ENCODE results near the gene FRMD4B. TPM values are rescaled to one million over a fixed set of nuclear protein-coding genes. Genes with fewer than 3 reads are reported as not detected.

The FRMD4B gene
- polyA plus RNA-seq, 3 donors, result 13.2 to 21.0 (median 19.6) TPM

DNA sequence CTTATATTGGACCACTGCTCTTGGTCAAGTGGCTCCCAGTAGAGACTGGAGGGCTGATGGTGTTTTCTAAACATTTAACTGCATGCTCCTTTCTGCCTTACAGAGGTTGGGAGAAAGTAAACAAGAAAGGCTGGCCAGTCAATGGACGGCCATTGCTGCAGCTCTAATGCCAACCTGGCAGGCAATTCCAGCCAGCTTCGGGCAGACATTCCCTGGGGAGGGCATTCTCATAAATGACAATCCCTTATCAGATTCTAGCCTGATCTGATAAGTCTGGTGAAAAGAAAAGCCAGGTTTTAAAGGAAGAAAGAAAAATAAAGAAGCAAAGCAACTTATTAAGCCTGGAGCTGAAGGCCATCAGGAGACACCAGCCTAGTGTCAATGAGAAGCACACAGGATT lies 60.7 kb downstream of the FRMD4B start:
- no peaks in the 10 kb centered on the region for H3K9me3 ChIP-seq (replicated peaks in 1 of 2; ENCODE audit: control insufficient read depth in 1 of 2, insufficient read depth in 1 of 2, low read length in 2 of 2)
- H3K4me1 Mint-ChIP-seq, result peaks cover 70% of the 10 kb centered on the region
- H3K27me3 Mint-ChIP-seq (ENCODE audit: low read depth in 3 of 3), result peaks cover 0 to 1% (median 0%) of the 10 kb centered on the region in 3 donors
- TF ChIP-seq, protein P1, sequence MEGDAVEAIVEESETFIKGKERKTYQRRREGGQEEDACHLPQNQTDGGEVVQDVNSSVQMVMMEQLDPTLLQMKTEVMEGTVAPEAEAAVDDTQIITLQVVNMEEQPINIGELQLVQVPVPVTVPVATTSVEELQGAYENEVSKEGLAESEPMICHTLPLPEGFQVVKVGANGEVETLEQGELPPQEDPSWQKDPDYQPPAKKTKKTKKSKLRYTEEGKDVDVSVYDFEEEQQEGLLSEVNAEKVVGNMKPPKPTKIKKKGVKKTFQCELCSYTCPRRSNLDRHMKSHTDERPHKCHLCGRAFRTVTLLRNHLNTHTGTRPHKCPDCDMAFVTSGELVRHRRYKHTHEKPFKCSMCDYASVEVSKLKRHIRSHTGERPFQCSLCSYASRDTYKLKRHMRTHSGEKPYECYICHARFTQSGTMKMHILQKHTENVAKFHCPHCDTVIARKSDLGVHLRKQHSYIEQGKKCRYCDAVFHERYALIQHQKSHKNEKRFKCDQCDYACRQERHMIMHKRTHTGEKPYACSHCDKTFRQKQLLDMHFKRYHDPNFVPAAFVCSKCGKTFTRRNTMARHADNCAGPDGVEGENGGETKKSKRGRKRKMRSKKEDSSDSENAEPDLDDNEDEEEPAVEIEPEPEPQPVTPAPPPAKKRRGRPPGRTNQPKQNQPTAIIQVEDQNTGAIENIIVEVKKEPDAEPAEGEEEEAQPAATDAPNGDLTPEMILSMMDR (IDR thresholded peaks at IDR 0.05), result no peak
- no peak overlapping the region for H3K27ac ChIP-seq (ENCODE audit: low read depth in 1 of 2, low read length in 2 of 2)
- no peak for DNase-seq
- H2AFZ ChIP-seq (ENCODE audit: insufficient read depth, low read depth, low read length, poor library complexity, severe bottlenecking), result no peak overlapping the region
- no CpG with 5 or more reads among the region's 2 CpGs for WGBS (ENCODE audit: insufficient coverage)
- intact Hi-C loops (cut with micrococcal nuclease), result loop anchor here in 1 of 2 donors (10.0 kb wide), 1 partner anchor 110 kb away; no protein-coding TSS in a partner anchor
- H3K27me3 ChIP-seq (ENCODE audit: control insufficient read depth in 2 of 2, insufficient read depth in 2 of 2, low read length in 2 of 2), result no peaks in the 10 kb centered on the region
- no peak overlapping the region for H3K9ac ChIP-seq (ENCODE audit: insufficient read depth, low read length, poor library complexity, severe bottlenecking)
- peak overlapping the region; percentile 42 for H3K4me2 ChIP-seq (replicated peaks; ENCODE audit: extremely low read depth, low read length, poor library complexity, severe bottlenecking)
- no peak overlapping the region for H3K4me3 Mint-ChIP-seq
- H3K9me3 Mint-ChIP-seq, result no peaks in the 10 kb centered on the region
- peak overlapping the region in 2 of 7 donors; percentile 75 to 82 for H3K27ac Mint-ChIP-seq
- peaks cover 10 to 19% of the 10 kb centered on the region in 2 donors for H3K36me3 Mint-ChIP-seq
- H3K4me3 ChIP-seq (replicated peaks in 1 of 3; ENCODE audit: low read depth in 2 of 3, low read length in 3 of 3), result peak overlapping the region in 1 of 3 experiments; percentile 42
- H3K79me2 ChIP-seq (ENCODE audit: insufficient read depth, low read length), result no peaks in the 10 kb centered on the region
- no peaks in the 10 kb centered on the region for H4K20me1 ChIP-seq (ENCODE audit: insufficient read depth, low read length)
- H3K4me1 ChIP-seq (ENCODE audit: control insufficient read depth in 1 of 2, insufficient read depth in 2 of 2, low read length in 2 of 2), result peaks cover 59 to 70% of the 10 kb centered on the region in 2 donors
- no peaks in the 10 kb centered on the region for H3K36me3 ChIP-seq (replicated peaks in 1 of 2; ENCODE audit: control insufficient read depth in 1 of 2, insufficient read depth in 2 of 2, low read length in 2 of 2)

GRCh38 chr3:69324362-69325025 lies 61.4 kb downstream of the FRMD4B start:
- no peaks in the 10 kb centered on the region for H4K20me1 ChIP-seq (ENCODE audit: insufficient read depth, low read length)
- Mint-ChIP-seq H3K4me3 (peak overlapping the region; percentile 48 to 72), H3K27me3 (ENCODE audit: low read depth in 3 of 3) (peaks cover 0 to 1% (median 0%) of the 10 kb centered on the region in 3 donors), H3K4me1 (peaks cover 74% of the 10 kb centered on the region), H3K27ac (peak overlapping the region; percentile 68 to 83 (median 75)), H3K36me3 (peaks cover 10 to 19% of the 10 kb centered on the region in 2 donors), H3K9me3 (no peaks in the 10 kb centered on the region)
- H3K27ac ChIP-seq (ENCODE audit: low read depth in 1 of 2, low read length in 2 of 2), result peak overlapping the region in 1 of 2 donors; percentile 29
- WGBS (ENCODE audit: insufficient coverage), result 24% methylated on average over 2 of the region's 7 CpGs
- no peaks in the 10 kb centered on the region for H3K9me3 ChIP-seq (replicated peaks in 1 of 2; ENCODE audit: control insufficient read depth in 1 of 2, insufficient read depth in 1 of 2, low read length in 2 of 2)
- H2AFZ ChIP-seq (ENCODE audit: insufficient read depth, low read depth, low read length, poor library complexity, severe bottlenecking), result no peak overlapping the region
- H3K4me2 ChIP-seq (replicated peaks; ENCODE audit: extremely low read depth, low read length, poor library complexity, severe bottlenecking), result peak overlapping the region; percentile 42
- TF ChIP-seq, protein P1 (IDR thresholded peaks at IDR 0.05), result peak; percentile 43
- intact Hi-C loops (cut with micrococcal nuclease), result loop anchor here in 1 of 2 donors (10.0 kb wide), 1 partner anchor 110 kb away; no protein-coding TSS in a partner anchor
- H3K79me2 ChIP-seq (ENCODE audit: insufficient read depth, low read length), result no peaks in the 10 kb centered on the region
- H3K4me1 ChIP-seq (ENCODE audit: control insufficient read depth in 1 of 2, insufficient read depth in 2 of 2, low read length in 2 of 2), result peaks cover 63 to 76% of the 10 kb centered on the region in 2 donors
- no peaks in the 10 kb centered on the region for H3K36me3 ChIP-seq (replicated peaks in 1 of 2; ENCODE audit: control insufficient read depth in 1 of 2, insufficient read depth in 2 of 2, low read length in 2 of 2)
- no peaks in the 10 kb centered on the region for H3K27me3 ChIP-seq (ENCODE audit: control insufficient read depth in 2 of 2, insufficient read depth in 2 of 2, low read length in 2 of 2)
- peak overlapping the region in 1 of 3 experiments; percentile 42 for H3K4me3 ChIP-seq (replicated peaks in 1 of 3; ENCODE audit: low read depth in 2 of 3, low read length in 3 of 3)
- H3K9ac ChIP-seq (ENCODE audit: insufficient read depth, low read length, poor library complexity, severe bottlenecking), result no peak overlapping the region
- peak; percentile 30 to 73 (median 71) for DNase-seq
